GM19239 (cell line): Measurements from ENCODE around the gene MYBPC2.
"Not testable (repeated sequence)": the region's sequence is repeated elsewhere in the genome, so short reads cannot be mapped to it uniquely, and the experiment has no call there.

Experiments
- DNase-seq: peaks from one replicate; pipeline ENCODE4 v3.0.0; 2011; ENCODE audit warnings: low spot score; ENCODE audit not compliant: insufficient read length
- FAIRE-seq: peaks from 2 replicates; lab custom pipeline; 2011; peaks lifted over from hg19 to GRCh38; lab: Jason Lieb, UNC

The MYBPC2 gene

GRCh38 chr19:50425581-50425980 lies 7.1 kb upstream of the MYBPC2 start:
- FAIRE-seq (no peak), DNase-seq (no peak)

- FAIRE-seq (no peak), DNase-seq (no peak)
Measured at GRCh38 chr19:50427318-50427925, 5.3 kb upstream of the MYBPC2 start.

GRCh38 chr19:50427997-50428425 lies 4.7 kb upstream of the MYBPC2 start:
- DNase-seq (no peak), FAIRE-seq (peak; percentile 42)

GRCh38 chr19:50428772-50429463 lies 3.8 kb upstream of the MYBPC2 start:
- FAIRE-seq: no peak
- no peak for DNase-seq

GRCh38 chr19:50430888-50431342 lies 1.8 kb upstream of the MYBPC2 start:
- DNase-seq (no peak), FAIRE-seq (peak; percentile 31)

GRCh38 chr19:50431343-50432220 lies 1.1 kb upstream of the MYBPC2 start:
- peak; percentile 86 for FAIRE-seq
- DNase-seq: peak; percentile 80

GRCh38 chr19:50433201-50434180 lies 799 bp downstream of the MYBPC2 start:
- FAIRE-seq: no peak
- DNase-seq: no peak

GRCh38 chr19:50434525-50434924 lies 1.8 kb downstream of the MYBPC2 start:
- peak; percentile 8 for FAIRE-seq
- DNase-seq: no peak

GRCh38 chr19:50435221-50435620 lies 2.5 kb downstream of the MYBPC2 start:
- DNase-seq: no peak
- no peak for FAIRE-seq

- DNase-seq: no peak
- FAIRE-seq: no peak
Measured at GRCh38 chr19:50435627-50436026, 2.9 kb downstream of the MYBPC2 start.

GRCh38 chr19:50437862-50438449 lies 5.3 kb downstream of the MYBPC2 start:
- FAIRE-seq (no peak), DNase-seq (no peak)

- not testable (repeated sequence) for DNase-seq, FAIRE-seq
Measured at GRCh38 chr19:50439130-50439529, 6.4 kb downstream of the MYBPC2 start.

- no peak for FAIRE-seq
- no peak for DNase-seq
Measured at GRCh38 chr19:50444059-50444458, 11.4 kb downstream of the MYBPC2 start.

GRCh38 chr19:50447053-50447452 lies 14.4 kb downstream of the MYBPC2 start:
- no peak for FAIRE-seq
- DNase-seq: no peak

- DNase-seq: no peak
- no peak for FAIRE-seq
Measured at GRCh38 chr19:50447750-50448149, 15.1 kb downstream of the MYBPC2 start.

- FAIRE-seq (no peak), DNase-seq (no peak)
Measured at GRCh38 chr19:50449236-50449899, 16.7 kb downstream of the MYBPC2 start.

GRCh38 chr19:50450369-50451222 lies 17.9 kb downstream of the MYBPC2 start:
- FAIRE-seq: no peak
- DNase-seq: no peak

GRCh38 chr19:50451223-50451534 lies 18.5 kb downstream of the MYBPC2 start:
- FAIRE-seq: no peak

More at GRCh38 chr19:50451223-50451534, 18.5 kb downstream of the MYBPC2 start:
- no peak for DNase-seq
